ENCODE data around the gene ITGB2.
A peak's percentile ranks its signal among the peaks of the same experiment; 100 is the strongest.

ITGB2 gene

DNA sequence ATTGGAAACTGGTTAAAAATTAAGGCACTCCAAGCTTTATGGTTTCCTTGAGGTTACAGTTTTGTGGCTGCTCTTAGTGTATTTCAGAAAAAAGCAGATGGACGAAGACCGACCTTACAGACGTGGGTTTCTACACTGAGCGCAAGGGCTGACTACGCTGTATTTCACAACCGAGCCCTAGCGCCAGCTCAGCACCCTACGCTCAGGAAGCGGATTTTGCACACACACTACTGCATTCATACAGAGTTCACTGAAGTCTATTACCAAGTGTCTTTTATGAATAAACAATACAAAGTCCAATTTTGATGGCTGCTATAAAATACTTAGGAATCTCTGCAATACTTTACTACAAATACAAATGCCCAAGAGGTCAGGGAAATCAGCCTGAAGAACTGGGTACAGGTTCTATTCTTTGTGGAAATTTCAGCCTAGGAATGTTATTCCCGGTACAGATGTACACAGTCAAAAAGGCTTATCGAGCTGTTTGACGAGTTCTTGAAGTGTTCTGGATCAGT lies 71.0 kb downstream of the ITGB2 start:
- TF ChIP-seq CTCF (IDR thresholded peaks at IDR 0.05; ENCODE audit: low read depth, low read length, missing control alignments): no peak
- no peak overlapping the region for H3K4me3 ChIP-seq (ENCODE audit: low read depth, low read length)
- no peak for DNase-seq (ENCODE audit: low read depth)

DNA sequence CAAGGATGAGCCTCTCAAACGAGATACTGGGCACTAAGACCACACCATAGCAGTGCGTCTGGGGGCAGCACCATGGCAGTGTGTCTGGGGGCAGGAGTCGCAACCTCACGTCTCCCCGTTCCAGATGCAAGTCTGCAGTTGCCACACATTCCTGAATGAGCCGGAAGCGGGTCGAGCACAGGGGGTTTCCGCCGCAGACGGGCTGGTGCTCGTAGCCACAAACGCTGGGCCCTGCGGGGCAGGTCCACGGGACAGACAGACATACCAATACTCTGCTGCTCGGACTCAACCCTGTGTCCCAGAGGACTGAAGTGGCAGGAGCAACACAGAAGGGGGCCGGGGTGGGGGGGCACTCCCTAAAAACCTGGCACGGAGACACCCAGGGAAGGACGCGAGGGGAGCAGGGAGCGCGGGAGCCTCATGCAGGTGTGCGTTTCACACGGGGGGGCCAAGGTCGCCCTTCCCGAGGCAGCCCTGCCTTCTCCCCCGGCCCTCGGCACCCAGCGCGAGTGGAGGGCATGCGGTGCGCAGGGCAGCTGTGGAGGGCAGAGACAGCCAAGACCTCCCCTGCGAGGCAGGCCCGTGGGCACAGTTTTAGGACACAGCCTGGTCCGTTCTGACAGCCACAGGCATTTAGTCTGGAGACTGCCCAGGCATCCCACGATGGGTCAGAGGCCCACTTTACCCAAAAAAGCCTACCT lies 71.7 kb downstream of the ITGB2 start:
- no peak for TF ChIP-seq CTCF (IDR thresholded peaks at IDR 0.05; ENCODE audit: low read depth, low read length, missing control alignments)
- DNase-seq (ENCODE audit: low read depth): no peak
- no peak overlapping the region for H3K4me3 ChIP-seq (ENCODE audit: low read depth, low read length)

DNA sequence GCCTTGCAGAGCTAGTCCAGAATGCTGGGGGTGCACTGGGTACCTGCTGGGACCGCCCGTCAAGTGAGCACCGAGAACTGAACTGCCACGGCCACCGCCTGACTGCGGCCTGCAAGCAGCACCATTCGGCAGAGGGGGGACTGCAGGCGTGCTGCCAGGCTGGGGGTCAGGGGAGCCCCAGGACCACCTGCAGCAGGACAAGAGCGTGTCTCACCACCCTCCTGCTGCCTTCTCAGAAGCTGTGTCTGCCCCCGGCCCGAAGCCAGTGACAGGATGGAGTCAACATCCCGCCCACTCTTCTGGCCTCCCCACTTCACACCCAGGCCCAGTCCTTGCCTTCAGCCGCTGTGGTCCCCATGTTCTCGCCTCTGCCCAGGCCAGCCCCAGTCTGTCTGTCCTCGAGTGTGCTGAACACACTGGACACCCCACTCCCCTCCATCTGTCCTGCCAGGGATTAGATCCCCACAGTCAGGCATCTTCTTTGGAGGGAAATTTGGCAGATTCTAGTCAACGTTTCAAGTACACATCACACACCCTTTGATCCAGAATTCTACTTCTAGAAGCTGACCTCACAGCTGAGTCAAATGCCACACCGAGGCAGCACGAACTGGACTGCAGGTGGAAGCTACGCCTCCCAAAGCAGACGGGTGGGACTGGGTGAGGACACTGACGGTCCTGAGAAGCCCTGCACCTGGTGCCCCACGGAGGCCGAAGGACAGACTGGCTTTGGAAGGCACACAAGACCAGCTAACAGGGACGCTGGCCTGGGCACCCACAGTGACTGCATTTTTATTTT lies 73.2 kb downstream of the ITGB2 start:
- TF ChIP-seq CTCF (IDR thresholded peaks at IDR 0.05; ENCODE audit: low read depth, low read length, missing control alignments): no peak
- no peak for DNase-seq (ENCODE audit: low read depth)
- no peak overlapping the region for H3K4me3 ChIP-seq (ENCODE audit: low read depth, low read length)

- no peak for DNase-seq (ENCODE audit: low read depth)
- H3K4me3 ChIP-seq (ENCODE audit: low read depth, low read length): no peak overlapping the region
- no peak for TF ChIP-seq CTCF (IDR thresholded peaks at IDR 0.05; ENCODE audit: low read depth, low read length, missing control alignments)
These were observed 74.0 kb downstream of the ITGB2 start for GRCh38 chr21:44846485-44847260.

DNA sequence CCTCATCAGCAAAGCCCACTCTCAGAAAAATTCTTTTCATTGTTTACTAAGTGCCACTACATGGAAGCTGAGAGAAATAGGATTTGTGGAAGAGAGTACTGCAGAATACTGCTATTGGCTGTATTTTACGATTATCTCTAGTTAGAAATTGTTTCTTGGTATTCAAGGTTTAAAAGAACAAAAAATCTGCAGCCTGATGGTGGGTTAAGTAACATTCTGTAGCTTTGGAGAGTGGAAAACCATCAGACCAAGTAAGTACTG lies 74.5 kb downstream of the ITGB2 start:
- no peak for DNase-seq (ENCODE audit: low read depth)
- TF ChIP-seq CTCF (IDR thresholded peaks at IDR 0.05; ENCODE audit: low read depth, low read length, missing control alignments): no peak
- peak overlapping the region; percentile 21; the same call in 1 of the 2 replicates for H3K4me3 ChIP-seq (ENCODE audit: low read depth, low read length)

- DNase-seq (ENCODE audit: low read depth): no peak
- no peak for TF ChIP-seq CTCF (IDR thresholded peaks at IDR 0.05; ENCODE audit: low read depth, low read length, missing control alignments)
- H3K4me3 ChIP-seq (ENCODE audit: low read depth, low read length): peak overlapping the region; percentile 21
These were observed 75.1 kb downstream of the ITGB2 start for GRCh38 chr21:44845418-44846223.

All from GM12864 (cell line).